ENCODE measurements around the gene PLK3.
A peak's percentile ranks its signal among the peaks of the same experiment; 100 is the strongest.
"Not testable (repeated sequence)": the region's sequence is repeated elsewhere in the genome, so short reads cannot be mapped to it uniquely, and the experiment has no call there.

PLK3 gene

GRCh38 chr1:44788120-44788860 lies 11.9 kb upstream of the PLK3 start, which contains the start of gene BEST4:
Gene BEST4 (minus strand): TSS chr1:44788170. CDS start chr1:44787705, 465 bp downstream.
- DNase-seq, result no peak

GRCh38 chr1:44790968-44791801 lies 9.0 kb upstream of the PLK3 start:
- DNase-seq, result no peak

GRCh38 chr1:44792736-44793502 lies 7.3 kb upstream of the PLK3 start:
- DNase-seq, result no peak

- DNase-seq, result not testable (repeated sequence)
Observed at GRCh38 chr1:44797886-44798285, 2.3 kb upstream of the PLK3 start.

- peak; percentile 65 for DNase-seq
Observed at GRCh38 chr1:44798481-44799365, 1.5 kb upstream of the PLK3 start.

GRCh38 chr1:44801491-44802305 lies 1.5 kb downstream of the PLK3 start:
- DNase-seq, result no peak

- DNase-seq, result no peak
Observed at GRCh38 chr1:44802306-44803061, 2.3 kb downstream of the PLK3 start.

GRCh38 chr1:44803062-44803311 lies 2.8 kb downstream of the PLK3 start:
- no peak for DNase-seq

GRCh38 chr1:44803312-44804095 lies 3.3 kb downstream of the PLK3 start:
- DNase-seq, result no peak

- no peak for DNase-seq
Observed at GRCh38 chr1:44805311-44806024, 5.3 kb downstream of the PLK3 start.

- no peak for DNase-seq
Observed at GRCh38 chr1:44806025-44806703, 6.0 kb downstream of the PLK3 start.

GRCh38 chr1:44806704-44807363 lies 6.7 kb downstream of the PLK3 start, which contains the start of gene DYNLT4:
Gene DYNLT4 (minus strand): TSS chr1:44807351. CDS start chr1:44806668, 683 bp downstream.
- DNase-seq, result no peak

GRCh38 chr1:44807364-44808062 lies 7.3 kb downstream of the PLK3 start:
- DNase-seq, result no peak

- DNase-seq, result no peak
Observed at GRCh38 chr1:44808063-44808937, 8.1 kb downstream of the PLK3 start, which contains the start of gene BTBD19. Gene BTBD19 (plus strand): TSS chr1:44808523. CDS start chr1:44808821, 298 bp downstream.

- no peak for DNase-seq
Observed at GRCh38 chr1:44808938-44809917, 9.1 kb downstream of the PLK3 start.
